Activated T-cell treated with anti-CD3 and anti-CD28 coated beads, Interleukin-2, amount 50 U/mL, for 1 hour (primary cell): ENCODE results near the gene SHANK2.

Source experiments
- DNase-seq: peaks from one replicate; pipeline ENCODE4 v3.0.0-alpha.2; 2020

Gene SHANK2

DNA sequence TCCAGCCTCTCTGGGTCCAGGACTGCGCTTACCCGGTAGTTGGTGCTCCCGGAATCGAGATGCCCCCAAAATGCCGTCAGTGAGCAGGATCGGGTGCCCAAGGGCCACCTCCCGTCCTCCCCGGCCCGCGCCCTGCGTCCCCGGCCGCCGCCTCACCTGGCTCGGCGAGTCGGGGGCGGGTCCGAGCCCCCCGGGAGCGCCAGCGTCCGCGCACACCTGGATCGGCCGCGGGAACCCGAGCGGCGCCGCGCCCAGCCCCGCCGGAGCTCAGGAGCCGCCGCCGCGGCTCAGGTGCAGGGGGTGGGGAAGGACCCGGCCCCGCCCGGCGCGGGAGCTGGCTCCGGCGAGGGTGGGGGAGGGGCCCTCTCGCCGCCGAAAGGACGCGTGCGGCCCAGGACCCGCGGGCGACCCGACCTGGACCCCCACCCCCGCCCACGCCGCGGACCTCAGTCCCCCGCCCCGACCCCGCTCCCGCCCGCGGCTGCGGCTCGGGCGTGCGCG lies at the start of gene SHANK2:
Gene SHANK2, minus strand, starts transcription at position 309 of the 501 bp plus-strand sequence. CDS start 105,251 bp downstream, outside the sequence.
- DNase-seq = no peak

DNA sequence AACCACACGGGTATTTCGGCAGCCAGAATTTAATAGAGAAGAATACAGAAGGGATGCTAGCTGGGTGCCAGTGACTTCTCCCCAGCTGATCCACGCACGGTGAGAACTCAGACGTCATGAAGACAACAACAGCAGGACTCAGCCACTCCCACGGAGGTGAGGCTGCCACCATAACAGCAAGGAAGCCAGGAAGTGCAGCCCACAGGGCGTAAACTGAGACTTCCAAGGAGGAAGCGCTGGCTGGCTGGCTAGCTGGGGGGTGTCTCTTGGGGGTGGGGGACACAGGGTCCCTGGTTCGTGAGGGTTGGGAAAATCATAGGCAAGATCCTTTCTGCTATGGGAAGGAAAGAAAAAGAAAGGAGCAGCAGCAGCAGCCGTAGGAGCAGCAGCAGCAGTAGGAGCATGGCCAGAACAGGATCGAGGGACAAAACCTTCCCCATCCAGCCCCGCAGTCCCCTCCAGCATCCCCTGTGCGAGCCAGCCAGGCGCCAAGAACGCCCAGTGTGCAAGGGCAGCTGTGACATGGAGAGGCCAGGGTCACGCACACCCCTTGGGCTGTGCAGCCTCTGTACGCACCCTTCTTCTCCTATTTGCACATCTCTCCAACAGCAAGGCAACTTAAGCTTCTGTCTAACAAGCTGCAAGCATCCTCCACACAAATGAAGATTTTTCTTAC lies 49.6 kb upstream of the SHANK2 start:
- no peak for DNase-seq

DNA sequence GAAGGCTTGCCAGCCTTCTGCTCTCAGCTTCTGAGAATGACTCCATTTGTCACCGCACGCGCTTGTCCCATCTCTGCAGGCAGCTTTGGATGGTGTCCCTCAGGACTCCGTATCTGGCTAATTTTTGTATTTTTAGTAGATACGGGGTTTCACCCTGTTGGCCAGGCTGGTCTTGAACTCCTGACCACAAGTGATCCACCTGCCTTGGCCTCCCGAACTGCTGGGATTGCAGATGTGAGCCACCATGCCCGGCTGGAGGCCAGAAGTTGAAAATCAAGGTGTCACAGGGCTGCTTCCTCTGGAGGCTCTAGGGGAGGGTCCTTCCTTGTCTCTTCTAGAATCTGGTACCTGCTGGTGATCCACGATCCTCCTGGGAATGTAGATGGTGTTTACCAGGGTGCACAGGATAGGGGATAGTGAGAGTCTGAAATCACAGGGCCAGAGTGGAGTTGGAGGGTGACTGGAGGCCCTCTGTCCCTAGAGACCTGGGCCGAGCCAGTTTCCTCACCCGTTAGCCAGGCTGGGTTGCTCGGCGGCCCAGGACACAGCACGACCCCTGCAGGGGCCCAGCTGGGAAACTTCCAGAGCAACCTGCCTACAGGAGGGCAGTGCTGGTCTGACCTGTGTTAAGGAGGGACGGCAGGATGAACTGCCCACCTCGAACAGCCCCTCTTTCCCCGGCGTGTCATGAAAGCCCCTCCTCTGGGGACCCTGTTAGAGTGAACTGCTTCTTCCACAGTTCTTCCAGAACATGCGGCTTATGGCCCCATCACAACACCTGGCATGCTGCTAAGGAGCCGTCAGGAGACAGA lies 48.9 kb upstream of the SHANK2 start:
- DNase-seq = no peak

GRCh38 chr11:71300187-71300586 lies 47.8 kb upstream of the SHANK2 start:
- no peak for DNase-seq

DNA sequence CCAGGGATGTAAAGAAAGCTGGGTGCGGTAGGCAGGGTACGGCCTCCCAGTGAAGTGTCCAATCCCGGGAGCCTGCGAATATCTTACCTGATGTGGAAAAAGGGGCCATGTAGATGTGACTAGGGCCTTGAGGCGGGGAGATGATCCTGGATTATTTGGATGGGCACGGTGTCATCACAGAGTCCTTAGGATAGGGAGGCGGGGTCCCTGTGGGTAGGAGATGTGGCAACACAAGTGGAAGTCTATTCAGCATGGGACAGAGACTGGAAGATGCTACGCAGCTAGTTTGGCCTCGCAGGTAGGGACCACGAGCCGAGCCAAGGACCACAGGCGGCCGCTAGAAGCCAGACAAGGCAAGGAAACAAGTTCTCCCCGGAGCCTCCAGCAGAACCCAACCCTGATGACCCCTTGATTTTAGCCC lies 46.4 kb upstream of the SHANK2 start:
- no peak for DNase-seq

DNA sequence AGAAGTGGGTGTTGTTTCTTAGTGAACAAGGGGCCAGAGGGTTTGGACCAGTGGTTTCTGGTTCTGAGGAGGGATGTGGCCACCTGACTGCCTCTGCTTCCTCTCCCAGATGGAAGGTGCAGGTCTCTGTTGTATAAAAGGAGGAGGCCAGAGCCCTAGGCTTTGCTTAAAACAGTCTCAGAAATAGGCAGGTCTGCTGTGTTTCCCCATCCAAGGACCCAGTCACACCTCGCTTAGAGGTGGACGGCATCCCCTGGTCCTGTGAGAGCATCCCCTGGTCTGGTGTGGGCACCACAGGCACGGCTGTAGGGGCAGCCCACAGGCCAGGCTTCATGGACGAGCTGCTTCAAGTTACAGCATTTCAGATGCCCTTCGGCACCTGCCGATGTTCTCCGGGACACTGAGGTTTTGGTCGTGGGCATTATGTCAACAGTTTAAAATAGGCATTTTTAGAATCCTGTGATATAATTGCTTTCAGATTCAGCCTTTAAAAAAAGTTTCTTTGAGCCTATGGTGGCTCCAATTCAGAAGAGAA lies 45.7 kb upstream of the SHANK2 start:
- no peak for DNase-seq

- DNase-seq = no peak
Measured at GRCh38 chr11:71294846-71295600, 42.6 kb upstream of the SHANK2 start.

GRCh38 chr11:71293961-71294782 lies 41.8 kb upstream of the SHANK2 start:
- DNase-seq = no peak

- no peak for DNase-seq
Measured at GRCh38 chr11:71286701-71287643, 34.6 kb upstream of the SHANK2 start.

GRCh38 chr11:71285111-71285510 lies 32.7 kb upstream of the SHANK2 start:
- DNase-seq = no peak

- DNase-seq = no peak
Measured at GRCh38 chr11:71284525-71285092, 32.2 kb upstream of the SHANK2 start.

DNA sequence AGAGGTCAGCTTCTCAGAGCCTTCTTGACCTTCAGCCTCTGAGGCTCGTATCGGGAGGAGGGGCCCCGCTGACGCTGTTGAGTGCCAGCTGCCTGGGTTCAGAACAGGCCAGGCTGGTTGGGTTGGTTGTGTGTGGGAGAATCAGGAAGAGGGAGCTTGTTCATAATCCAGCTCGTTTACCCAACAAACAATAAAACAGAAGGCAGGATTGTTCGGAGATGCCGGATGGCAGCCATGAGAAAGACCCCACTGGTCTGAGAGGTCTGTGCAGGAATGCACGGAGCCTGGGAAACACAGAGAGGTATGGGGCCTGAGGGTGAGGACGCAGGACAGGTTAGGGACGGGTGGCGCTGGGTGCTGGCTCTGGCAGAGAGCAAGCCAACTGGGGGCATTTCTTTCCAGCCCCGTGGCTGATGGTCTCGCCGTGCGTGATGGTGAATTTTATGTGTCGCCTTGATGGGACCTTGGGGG lies 31.6 kb upstream of the SHANK2 start:
- no peak for DNase-seq

- DNase-seq = no peak
Measured at GRCh38 chr11:71282581-71283351, 30.4 kb upstream of the SHANK2 start.

GRCh38 chr11:71281831-71282230 lies 29.5 kb upstream of the SHANK2 start:
- no peak for DNase-seq

DNA sequence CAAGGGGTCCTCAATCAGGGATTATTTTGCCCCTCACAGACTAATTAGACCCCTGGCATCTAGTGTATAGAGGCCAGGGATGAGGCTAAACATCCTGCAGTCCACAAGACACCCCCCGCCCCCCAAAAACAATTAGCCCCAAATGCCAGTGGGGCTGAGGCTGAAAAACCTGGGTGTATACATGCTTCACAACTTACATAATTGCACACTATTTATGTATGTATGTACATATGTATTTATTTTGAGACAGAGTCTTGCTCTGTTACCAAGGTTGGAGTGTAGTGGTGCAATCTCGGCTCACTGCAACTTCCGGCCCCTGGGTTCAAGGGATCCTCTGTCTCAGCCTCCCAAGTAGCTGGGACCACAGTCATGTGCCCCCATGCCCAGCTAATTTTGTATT lies 28.8 kb upstream of the SHANK2 start:
- DNase-seq = no peak

GRCh38 chr11:71279916-71280645 lies 27.7 kb upstream of the SHANK2 start:
- no peak for DNase-seq

DNA sequence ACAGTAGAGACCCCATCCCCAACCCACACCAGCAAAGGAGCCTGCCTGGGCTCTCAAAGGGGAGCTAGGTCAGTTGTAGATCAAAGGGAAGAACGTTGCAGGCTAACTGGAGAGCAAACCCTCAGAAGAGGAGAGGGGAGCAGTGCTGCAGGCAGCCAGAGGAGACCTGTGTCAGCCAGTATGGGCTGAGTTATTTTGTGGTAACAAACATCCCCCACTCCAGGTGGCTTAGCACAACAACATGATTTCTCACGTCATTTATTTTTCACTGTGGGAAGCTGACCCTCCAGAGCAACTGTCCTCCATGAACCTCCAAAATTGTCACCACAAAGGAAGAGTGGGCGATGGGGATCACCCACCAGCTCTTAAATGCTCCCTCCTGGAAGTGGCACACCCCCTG lies 19.8 kb upstream of the SHANK2 start:
- DNase-seq = no peak

GRCh38 chr11:71269603-71270511 lies 17.5 kb upstream of the SHANK2 start:
- no peak for DNase-seq
